A549 (cell line): Measurements from ENCODE around the gene ATP5PD. TPM values are rescaled to one million over a fixed set of nuclear protein-coding genes. Genes with fewer than 3 reads are reported as not detected.

ENCODE experiments used
- ATAC-seq, 2 experiments: fragments of 200-7000 bp in 1 of 2; fragments of >200 bp in 1 of 2; cut with Nextera tagmentation in 1 of 2; cut with Tn5 transposase in 1 of 2; 3 replicates each; pipeline versions ENCODE4 v1.8.0 to v1.9.1; 2018 to 2020; ENCODE audit warnings: mild to moderate bottlenecking in 1 of 2, moderate library complexity in 1 of 2
- CTCF ChIA-PET: fragments of 300-600 bp; sonication (Branson Sonifier 250); formaldehyde crosslinking; extraction: SDS; loops from one replicate; lab custom pipeline; 2021; ENCODE audit warnings: antibody characterized with exemption, inconsistent platforms; lab: Yijun Ruan, JAX
- POLR2A ChIA-PET: fragments of 350-600 bp; formaldehyde crosslinking; extraction: SDS; loops from one replicate; lab custom pipeline; 2021; ENCODE audit warnings: antibody characterized with exemption, inconsistent platforms; lab: Yijun Ruan, JAX
- DNase-seq, 2 experiments: peaks; one replicate each; pipeline versions ENCODE4 v3.0.0 to v3.0.0-alpha.2; 2011 to 2016; ENCODE audit warnings: low read depth in 1 of 2, low spot score in 1 of 2
- FAIRE-seq: peaks from 2 replicates; lab custom pipeline; 2011; peaks lifted over from hg19 to GRCh38; lab: Jason Lieb, UNC
- H3K27ac ChIP-seq, 2 experiments: fragments of >200 bp; sonication (Bioruptor Twin); formaldehyde crosslinking; 3 replicates each; pipeline ENCODE4 v1.5.1; 2016 to 2017
- H3K4me1 ChIP-seq: fragments of >200 bp; sonication (Bioruptor Twin); formaldehyde crosslinking; 3 replicates; pipeline ENCODE4 v1.6.1; 2016
- H3K4me2 ChIP-seq: fragments of >200 bp; sonication (Bioruptor Twin); formaldehyde crosslinking; 3 replicates; pipeline ENCODE4 v1.6.1; 2016
- H3K4me3 ChIP-seq: fragments of >200 bp; sonication (Bioruptor Twin); formaldehyde crosslinking; 3 replicates; pipeline ENCODE4 v1.5.1; 2016
- H3K9me3 ChIP-seq: fragments of >200 bp; sonication (Bioruptor Twin); formaldehyde crosslinking; 3 replicates; pipeline ENCODE4 v1.6.1; 2016
- BHLHE40 ChIP-seq: IDR thresholded peaks from 2 replicates; pipeline ENCODE4 v1.6.1; 2012; ENCODE audit warnings: low read depth, low read length, inconsistent platforms
- CEBPB ChIP-seq, 2 experiments: fragments of >200 bp in 1 of 2; sonication (Bioruptor Twin) in 1 of 2; formaldehyde crosslinking in 1 of 2; IDR thresholded peaks; 2 replicates each; pipeline ENCODE4 v1.6.1; 2012 to 2016
- EHF ChIP-seq: fragments of 250-450 bp; sonication (Bioruptor Pico); IDR thresholded peaks from 2 replicates; pipeline ENCODE4 v1.5.0; 2020; ENCODE audit warnings: mild to moderate bottlenecking
- EHMT2 ChIP-seq: fragments of 200-600 bp; sonication (generic); IDR thresholded peaks from 2 replicates; pipeline ENCODE4 v1.6.1; 2016; ENCODE audit warnings: antibody characterized with exemption, low read depth, mild to moderate bottlenecking, moderate library complexity
- FOSL2 ChIP-seq, 2 experiments: fragments of 450-650 bp in 1 of 2; fragments of >200 bp in 1 of 2; sonication (Bioruptor Twin) in 1 of 2; formaldehyde crosslinking; IDR thresholded peaks; 2 replicates each; pipeline versions ENCODE4 v1.5.0 to v1.6.1; 2016 to 2020; ENCODE audit warnings: mild to moderate bottlenecking in 1 of 2, moderate library complexity in 1 of 2
- FOXS1 ChIP-seq: fragments of 250-450 bp; sonication (Bioruptor Pico); IDR thresholded peaks from 2 replicates; pipeline ENCODE4 v1.5.0; 2020; ENCODE audit warnings: mild to moderate bottlenecking, moderate library complexity
- GATA3 ChIP-seq: IDR thresholded peaks from 2 replicates; pipeline ENCODE4 v1.6.1; 2012; ENCODE audit warnings: borderline replicate concordance
- HDAC2 ChIP-seq: fragments of 200-600 bp; sonication (generic); IDR thresholded peaks from 2 replicates; pipeline ENCODE4 v1.6.1; 2016
- HEYL ChIP-seq: fragments of 250-450 bp; sonication (Bioruptor Pico); IDR thresholded peaks from 2 replicates; pipeline ENCODE4 v1.8.0; 2021; ENCODE audit warnings: mild to moderate bottlenecking, moderate library complexity
- HOXA7 ChIP-seq: fragments of 250-450 bp; sonication (Bioruptor Pico); IDR thresholded peaks from 2 replicates; pipeline ENCODE4 v1.5.0; 2020; ENCODE audit warnings: mild to moderate bottlenecking, moderate library complexity
- HOXB5 ChIP-seq: fragments of 250-450 bp; sonication (Bioruptor Pico); IDR thresholded peaks from 2 replicates; pipeline ENCODE4 v1.5.0; 2020; ENCODE audit warnings: mild to moderate bottlenecking, moderate library complexity
- KDM1A ChIP-seq: fragments of 200-600 bp; sonication (generic); IDR thresholded peaks from 2 replicates; pipeline ENCODE4 v1.6.1; 2016; ENCODE audit warnings: low read depth, mild to moderate bottlenecking
- MAFK ChIP-seq: fragments of 450-650 bp; IDR thresholded peaks from 2 replicates; pipeline ENCODE4 v1.6.1; 2014; ENCODE audit not compliant: partially characterized antibody
- NPAS2 ChIP-seq: fragments of 250-450 bp; sonication (Bioruptor Pico); IDR thresholded peaks from 2 replicates; pipeline ENCODE4 v1.8.0; 2022; ENCODE audit warnings: mild to moderate bottlenecking, moderate library complexity, borderline replicate concordance
- POLR2A ChIP-seq: IDR thresholded peaks from 2 replicates; pipeline ENCODE4 v1.6.1; 2012; ENCODE audit warnings: mild to moderate bottlenecking, low read length
- RAD21 ChIP-seq, 2 experiments: fragments of >200 bp in 1 of 2; sonication (Bioruptor Twin) in 1 of 2; formaldehyde crosslinking in 1 of 2; IDR thresholded peaks in 1 of 2; conservative IDR thresholded peaks in 1 of 2; 2 replicates in 1 of 2; 3 replicates in 1 of 2; pipeline ENCODE4 v1.6.1; 2012 to 2018; ENCODE audit warnings: inconsistent platforms in 1 of 2
- RARB ChIP-seq: fragments of 250-450 bp; sonication (Bioruptor Pico); IDR thresholded peaks from 2 replicates; pipeline ENCODE4 v1.8.0; 2021; ENCODE audit warnings: mild to moderate bottlenecking, moderate library complexity
- RFX5 ChIP-seq: fragments of 450-650 bp; IDR thresholded peaks from 2 replicates; pipeline ENCODE4 v1.7.1; 2014; ENCODE audit warnings: antibody characterized with exemption, mild to moderate bottlenecking, moderate library complexity
- RNF2 ChIP-seq: fragments of 200-600 bp; sonication (generic); IDR thresholded peaks from 2 replicates; pipeline ENCODE4 v1.6.1; 2016; ENCODE audit warnings: low read depth, mild to moderate bottlenecking, antibody characterized with exemption, moderate library complexity, borderline replicate concordance
- TP53 ChIP-seq: fragments of 250-450 bp; sonication (Bioruptor Pico); IDR thresholded peaks from 2 replicates; pipeline ENCODE4 v1.5.0; 2021; ENCODE audit warnings: mild to moderate bottlenecking, moderate library complexity
- ZFP36 ChIP-seq: fragments of 450-650 bp; IDR thresholded peaks from 2 replicates; pipeline ENCODE4 v1.6.1; 2014; ENCODE audit warnings: borderline replicate concordance; ENCODE audit not compliant: partially characterized antibody
- ZNF302 ChIP-seq: fragments of 250-450 bp; sonication (Bioruptor Pico); IDR thresholded peaks from 2 replicates; pipeline ENCODE4 v1.9.0; 2021; ENCODE audit warnings: inconsistent platforms, mild to moderate bottlenecking, moderate library complexity
- WGBS: methylation state at CpG from one replicate; pipeline ENCODE4 v1.1.6; 2017; ENCODE audit errors: missing lambda C conversion rate; 5-methylcytosine and 5-hydroxymethylcytosine counted together
- polyA plus RNA-seq, 4 experiments: library from polyadenylated mRNA; depleted of rRNA in 3 of 4; stranded (reverse); fragments of >200 nt; fragmentation: RNase III in 1 of 4; extraction: RNeasy Plus Mini Kit Qiagen cat#74134 plus additional on column Dnase treatment in 1 of 4; gene quantifications; 2 replicates in 3 of 4; 3 replicates in 1 of 4; pipeline ENCODE4 v1.2.3, GENCODE V29; 2011 to 2017
- TF ChIP-seq, protein P1 (sequence below): fragments of 450-650 bp; IDR thresholded peaks from 2 replicates; pipeline ENCODE4 v1.6.1; 2014; ENCODE audit warnings: antibody characterized with exemption
- TF ChIP-seq, protein P2 (sequence below): IDR thresholded peaks from 2 replicates; pipeline ENCODE4 v1.6.1; 2012; ENCODE audit warnings: low read depth, borderline replicate concordance
- TF ChIP-seq, protein P3 (sequence below): IDR thresholded peaks from 2 replicates; pipeline ENCODE4 v1.6.1; 2012
- TF ChIP-seq, protein P4 (sequence below): fragments of 250-450 bp; sonication (Bioruptor Pico); IDR thresholded peaks from 2 replicates; pipeline ENCODE4 v1.5.0; 2021; ENCODE audit warnings: mild to moderate bottlenecking, moderate library complexity, borderline replicate concordance
- TF ChIP-seq, protein P5 (sequence below): fragments of >200 bp; sonication (Bioruptor Twin); formaldehyde crosslinking; IDR thresholded peaks from 2 replicates; pipeline ENCODE4 v1.6.1; 2016
- TF ChIP-seq, protein P6 (sequence below): IDR thresholded peaks from 2 replicates; pipeline ENCODE4 v1.6.1; 2012

The ATP5PD gene
- polyA plus RNA-seq, 2 of the 4 experiments (the other 2 are of a cell fraction): 333 to 463 TPM

DNA sequence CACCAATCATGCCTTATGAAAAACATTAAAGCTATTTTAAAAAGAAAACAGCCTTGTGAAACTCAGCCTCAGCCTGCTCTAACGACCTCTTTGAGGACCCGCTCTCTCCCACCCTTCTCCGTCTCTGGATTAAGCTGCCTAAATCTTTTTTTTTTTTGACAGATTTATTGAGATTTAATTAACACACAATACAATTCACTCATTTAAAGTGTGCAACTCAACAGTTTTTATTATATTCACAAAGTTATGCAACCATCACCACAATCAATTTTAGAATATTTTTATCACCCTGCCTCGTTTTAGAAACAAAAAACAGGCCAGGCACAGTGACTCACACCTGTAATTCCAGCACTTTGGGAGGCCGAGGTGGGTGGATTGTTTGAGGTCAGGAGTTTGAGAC, 50.9 kb downstream of the ATP5PD start:
- 79% methylated on average over 5 of the region's 5 CpGs for WGBS

DNA sequence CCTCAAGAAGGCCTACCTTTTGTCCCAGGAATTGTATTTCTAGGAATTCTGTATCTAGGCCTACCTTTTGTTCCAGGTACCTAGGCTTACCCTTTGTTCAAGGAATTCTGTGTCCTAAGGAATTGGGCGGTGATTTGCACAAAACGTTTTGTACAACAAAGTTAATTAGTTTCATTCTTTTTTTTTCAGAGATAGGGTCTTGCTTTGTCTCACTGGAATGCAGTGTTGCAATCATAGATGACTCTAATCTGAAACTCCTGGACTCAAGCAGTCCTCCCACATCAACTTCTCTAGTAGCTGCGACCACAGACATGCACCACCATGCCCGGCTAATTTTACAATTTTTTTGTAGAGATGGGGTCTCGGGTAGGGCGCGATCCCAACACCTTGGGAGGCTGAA, 52.3 kb downstream of the ATP5PD start:
- peak overlapping the region; percentile 43 to 95; a peak in 4 of 6 replicates for H3K27ac ChIP-seq
- H3K4me3 ChIP-seq: no peak overlapping the region
- no peaks in the 10 kb centered on the region for H3K9me3 ChIP-seq
- ChIA-PET POLR2A (interaction anchor here (0.6 kb wide), 1 partner anchor 12 kb away, joined by 4 read pairs; no protein-coding TSS in a partner anchor), CTCF (interaction anchor here (0.8 to 17.5 kb wide), 9 partner anchors 11 to 102 kb away, joined by 3 to 332 read pairs (median 4); partner anchors contain the start of genes MRPL58 and OTOP2)
- no peak for ATAC-seq
- peaks cover 54% of the 10 kb centered on the region for H3K4me1 ChIP-seq
- WGBS: 83% methylated on average over 7 of the region's 7 CpGs
- no peak for FAIRE-seq
- H3K4me2 ChIP-seq: peak overlapping the region; percentile 11; the same call in 1 of the 3 replicates
- no peak for DNase-seq
- no peak for TF ChIP-seq NPAS2 (CRISPR knock-in tag)
- no peak for TF ChIP-seq ZFP36
- peak in 1 of 2 experiments; percentile 15; a peak in 2 of 4 replicates for TF ChIP-seq CEBPB (IDR thresholded peaks at IDR 0.05)

More for the DNA sequence above, 50.9 kb downstream of the ATP5PD start:
- no peak for ATAC-seq
- H3K9me3 ChIP-seq: no peaks in the 10 kb centered on the region
- H3K4me2 ChIP-seq: no peak overlapping the region
- ChIA-PET POLR2A (interaction anchor here (2.0 kb wide), 1 partner anchor 17 kb away, joined by 6 read pairs; the partner anchor contains the start of gene MRPL58), CTCF (interaction anchor here (2.4 to 17.5 kb wide), 3 partner anchors 8 to 35 kb away, joined by 9 to 332 read pairs (median 181); partner anchors contain the start of genes CDR2L and MRPL58)
- H3K4me3 ChIP-seq: no peak overlapping the region
- TF ChIP-seq, protein P1, sequence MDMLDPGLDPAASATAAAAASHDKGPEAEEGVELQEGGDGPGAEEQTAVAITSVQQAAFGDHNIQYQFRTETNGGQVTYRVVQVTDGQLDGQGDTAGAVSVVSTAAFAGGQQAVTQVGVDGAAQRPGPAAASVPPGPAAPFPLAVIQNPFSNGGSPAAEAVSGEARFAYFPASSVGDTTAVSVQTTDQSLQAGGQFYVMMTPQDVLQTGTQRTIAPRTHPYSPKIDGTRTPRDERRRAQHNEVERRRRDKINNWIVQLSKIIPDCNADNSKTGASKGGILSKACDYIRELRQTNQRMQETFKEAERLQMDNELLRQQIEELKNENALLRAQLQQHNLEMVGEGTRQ: no peak
- TF ChIP-seq FOSL2 (IDR thresholded peaks at IDR 0.05) (no peak), FOSL2 (CRISPR knock-in tag; IDR thresholded peaks at IDR 0.05) (no peak), ZNF302 (CRISPR knock-in tag) (no peak), RAD21 (conservative IDR thresholded peaks at IDR 0.05 in 1 of 2, IDR thresholded peaks at IDR 0.05 in 1 of 2) (no peak), FOXS1 (CRISPR knock-in tag) (no peak), RFX5 (no peak), GATA3 (no peak), BHLHE40 (no peak)
- TF ChIP-seq, protein P2, sequence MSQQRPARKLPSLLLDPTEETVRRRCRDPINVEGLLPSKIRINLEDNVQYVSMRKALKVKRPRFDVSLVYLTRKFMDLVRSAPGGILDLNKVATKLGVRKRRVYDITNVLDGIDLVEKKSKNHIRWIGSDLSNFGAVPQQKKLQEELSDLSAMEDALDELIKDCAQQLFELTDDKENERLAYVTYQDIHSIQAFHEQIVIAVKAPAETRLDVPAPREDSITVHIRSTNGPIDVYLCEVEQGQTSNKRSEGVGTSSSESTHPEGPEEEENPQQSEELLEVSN: no peak
- TF ChIP-seq, protein P3, sequence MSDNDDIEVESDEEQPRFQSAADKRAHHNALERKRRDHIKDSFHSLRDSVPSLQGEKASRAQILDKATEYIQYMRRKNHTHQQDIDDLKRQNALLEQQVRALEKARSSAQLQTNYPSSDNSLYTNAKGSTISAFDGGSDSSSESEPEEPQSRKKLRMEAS: no peak
- TF ChIP-seq, protein P4, sequence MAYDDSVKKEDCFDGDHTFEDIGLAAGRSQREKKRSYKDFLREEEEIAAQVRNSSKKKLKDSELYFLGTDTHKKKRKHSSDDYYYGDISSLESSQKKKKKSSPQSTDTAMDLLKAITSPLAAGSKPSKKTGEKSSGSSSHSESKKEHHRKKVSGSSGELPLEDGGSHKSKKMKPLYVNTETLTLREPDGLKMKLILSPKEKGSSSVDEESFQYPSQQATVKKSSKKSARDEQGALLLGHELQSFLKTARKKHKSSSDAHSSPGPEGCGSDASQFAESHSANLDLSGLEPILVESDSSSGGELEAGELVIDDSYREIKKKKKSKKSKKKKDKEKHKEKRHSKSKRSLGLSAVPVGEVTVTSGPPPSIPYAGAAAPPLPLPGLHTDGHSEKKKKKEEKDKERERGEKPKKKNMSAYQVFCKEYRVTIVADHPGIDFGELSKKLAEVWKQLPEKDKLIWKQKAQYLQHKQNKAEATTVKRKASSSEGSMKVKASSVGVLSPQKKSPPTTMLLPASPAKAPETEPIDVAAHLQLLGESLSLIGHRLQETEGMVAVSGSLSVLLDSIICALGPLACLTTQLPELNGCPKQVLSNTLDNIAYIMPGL (CRISPR knock-in tag): no peak
- TF ChIP-seq, protein P5, sequence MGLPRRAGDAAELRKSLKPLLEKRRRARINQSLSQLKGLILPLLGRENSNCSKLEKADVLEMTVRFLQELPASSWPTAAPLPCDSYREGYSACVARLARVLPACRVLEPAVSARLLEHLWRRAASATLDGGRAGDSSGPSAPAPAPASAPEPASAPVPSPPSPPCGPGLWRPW: no peak
- no peak for FAIRE-seq
- DNase-seq: no peak
- peaks cover 40% of the 10 kb centered on the region for H3K4me1 ChIP-seq
- no peak overlapping the region for H3K27ac ChIP-seq

DNA sequence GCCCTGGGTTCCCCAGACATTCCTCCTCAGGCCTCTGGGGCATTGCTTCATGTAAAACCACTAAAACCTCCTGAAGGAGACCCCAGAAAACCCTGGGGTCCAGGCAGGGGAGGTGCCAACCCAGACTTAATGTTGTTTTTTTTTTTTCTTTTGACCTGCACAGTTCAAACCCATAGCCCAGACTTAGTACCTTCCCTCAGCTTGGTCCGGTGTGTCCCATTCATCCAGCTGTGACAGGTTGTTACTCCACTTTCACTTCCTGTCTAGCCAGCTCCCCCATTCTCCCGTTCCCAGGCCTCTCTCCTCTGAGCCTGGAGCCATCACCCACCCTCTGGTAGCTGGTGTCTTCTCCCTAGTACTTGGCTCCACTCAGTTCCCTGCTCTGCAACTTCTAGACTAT, 54.5 kb downstream of the ATP5PD start:
- POLR2A ChIA-PET: interaction anchor here (7.5 kb wide), 1 partner anchor 20 kb away, joined by 107 read pairs; the partner anchor contains the start of gene MRPL58
- TF ChIP-seq FOXS1 (CRISPR knock-in tag) (no peak), TP53 (CRISPR knock-in tag) (no peak), MAFK (no peak), HDAC2 (no peak), KDM1A (no peak), RNF2 (no peak), HOXA7 (CRISPR knock-in tag) (no peak), EHF (CRISPR knock-in tag) (no peak), HOXB5 (no peak), HEYL (CRISPR knock-in tag) (no peak), RARB (CRISPR knock-in tag) (no peak), POLR2A (no peak), ZNF302 (CRISPR knock-in tag) (no peak), EHMT2 (no peak)
- TF ChIP-seq, protein P6, sequence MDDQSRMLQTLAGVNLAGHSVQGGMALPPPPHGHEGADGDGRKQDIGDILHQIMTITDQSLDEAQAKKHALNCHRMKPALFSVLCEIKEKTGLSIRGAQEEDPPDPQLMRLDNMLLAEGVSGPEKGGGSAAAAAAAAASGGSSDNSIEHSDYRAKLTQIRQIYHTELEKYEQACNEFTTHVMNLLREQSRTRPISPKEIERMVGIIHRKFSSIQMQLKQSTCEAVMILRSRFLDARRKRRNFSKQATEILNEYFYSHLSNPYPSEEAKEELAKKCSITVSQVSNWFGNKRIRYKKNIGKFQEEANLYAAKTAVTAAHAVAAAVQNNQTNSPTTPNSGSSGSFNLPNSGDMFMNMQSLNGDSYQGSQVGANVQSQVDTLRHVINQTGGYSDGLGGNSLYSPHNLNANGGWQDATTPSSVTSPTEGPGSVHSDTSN: no peak
- TF ChIP-seq, all 56 proteins: peak for 0
- FAIRE-seq: no peak
- CTCF ChIA-PET: interaction anchor here (0.7 to 17.5 kb wide), 6 partner anchors 10 to 73 kb away, joined by 3 to 332 read pairs (median 8); partner anchors contain the start of genes MRPL58 and OTOP2
- peak overlapping the region; percentile 94 to 95 for H3K27ac ChIP-seq
- no peaks in the 10 kb centered on the region for H3K9me3 ChIP-seq
- no peak overlapping the region for H3K4me3 ChIP-seq
- no peak for DNase-seq
- H3K4me2 ChIP-seq: peak overlapping the region; percentile 93
- WGBS: 38% methylated on average over 2 of the region's 2 CpGs
- peaks cover 62% of the 10 kb centered on the region for H3K4me1 ChIP-seq
- ATAC-seq: no peak
